Measurements from ENCODE around the gene LEKR1. TPM values are rescaled to one million over a fixed set of nuclear protein-coding genes. Genes with fewer than 3 reads are reported as not detected.
"Not testable (repeated sequence)": the region's sequence is repeated elsewhere in the genome, so short reads cannot be mapped to it uniquely, and the experiment has no call there.

Gene LEKR1
- total RNA-seq, 1 donor from 2014 or later = 1.8 TPM

- Mint-ChIP-seq H3K27ac (ENCODE audit: unreplicated experiment) (no peak overlapping the region), H3K36me3 (ENCODE audit: low read depth) (no peaks in the 10 kb centered on the region), H3K4me3 (no peak overlapping the region), H3K27me3 (ENCODE audit: low read depth) (no peaks in the 10 kb centered on the region), H3K4me1 (no peaks in the 10 kb centered on the region), H3K9me3 (no peaks in the 10 kb centered on the region)
- TF ChIP-seq CTCF (conservative IDR thresholded peaks at IDR 0.05) = no peak
- no peak for DNase-seq (ENCODE audit: low read depth, low spot score)
These were observed 39.6 kb downstream of the LEKR1 start for GRCh38 chr3:156865732-156866131.

GRCh38 chr3:156867174-156867573, 41.0 kb downstream of the LEKR1 start:
- peaks cover 6% of the 10 kb centered on the region for H3K36me3 Mint-ChIP-seq (ENCODE audit: low read depth)
- H3K27me3 Mint-ChIP-seq (ENCODE audit: low read depth) = no peaks in the 10 kb centered on the region
- no peaks in the 10 kb centered on the region for H3K4me1 Mint-ChIP-seq
- no peak overlapping the region for H3K27ac Mint-ChIP-seq (ENCODE audit: unreplicated experiment)
- no peak for DNase-seq (ENCODE audit: low read depth, low spot score)
- peaks cover 4% of the 10 kb centered on the region for H3K9me3 Mint-ChIP-seq
- TF ChIP-seq CTCF (conservative IDR thresholded peaks at IDR 0.05) = no peak
- no peak overlapping the region for H3K4me3 Mint-ChIP-seq

GRCh38 chr3:156867920-156868319, 41.8 kb downstream of the LEKR1 start:
- peaks cover 7% of the 10 kb centered on the region for H3K9me3 Mint-ChIP-seq
- peaks cover 6% of the 10 kb centered on the region for H3K36me3 Mint-ChIP-seq (ENCODE audit: low read depth)
- no peak overlapping the region for H3K27ac Mint-ChIP-seq (ENCODE audit: unreplicated experiment)
- no peak for TF ChIP-seq CTCF (conservative IDR thresholded peaks at IDR 0.05)
- H3K27me3 Mint-ChIP-seq (ENCODE audit: low read depth) = no peaks in the 10 kb centered on the region
- DNase-seq (ENCODE audit: low read depth, low spot score) = no peak
- no peak overlapping the region for H3K4me3 Mint-ChIP-seq
- H3K4me1 Mint-ChIP-seq = no peaks in the 10 kb centered on the region

GRCh38 chr3:156873906-156874305, 47.8 kb downstream of the LEKR1 start:
- TF ChIP-seq CTCF (conservative IDR thresholded peaks at IDR 0.05) = no peak
- Mint-ChIP-seq H3K27me3 (ENCODE audit: low read depth) (no peaks in the 10 kb centered on the region), H3K9me3 (peaks cover 35% of the 10 kb centered on the region), H3K4me1 (no peaks in the 10 kb centered on the region), H3K27ac (ENCODE audit: unreplicated experiment) (no peak overlapping the region), H3K36me3 (ENCODE audit: low read depth) (peaks cover 31% of the 10 kb centered on the region), H3K4me3 (no peak overlapping the region)
- DNase-seq (ENCODE audit: low read depth, low spot score) = no peak

- not testable (repeated sequence) for H3K27me3 Mint-ChIP-seq (ENCODE audit: low read depth); H3K4me3 Mint-ChIP-seq; DNase-seq (ENCODE audit: low read depth, low spot score); H3K4me1 Mint-ChIP-seq; H3K27ac Mint-ChIP-seq (ENCODE audit: unreplicated experiment)
- Mint-ChIP-seq H3K36me3 (ENCODE audit: low read depth) (peaks cover 26% of the 10 kb centered on the region), H3K9me3 (peaks cover 30% of the 10 kb centered on the region)
These were observed 53.3 kb downstream of the LEKR1 start for GRCh38 chr3:156879491-156879890.

GRCh38 chr3:156885761-156886160, 59.6 kb downstream of the LEKR1 start:
- Mint-ChIP-seq H3K27me3 (ENCODE audit: low read depth) (no peaks in the 10 kb centered on the region), H3K4me3 (no peak overlapping the region), H3K36me3 (ENCODE audit: low read depth) (peaks cover 12% of the 10 kb centered on the region), H3K4me1 (peaks cover 21% of the 10 kb centered on the region), H3K27ac (ENCODE audit: unreplicated experiment) (no peak overlapping the region), H3K9me3 (peaks cover 29% of the 10 kb centered on the region)
- DNase-seq (ENCODE audit: low read depth, low spot score) = no peak
- no peak for TF ChIP-seq CTCF (conservative IDR thresholded peaks at IDR 0.05)

Data from neural crest cell (in vitro differentiated cells).